H1 (cell line): Measurements from ENCODE around the gene FES. TPM values are rescaled to one million over a fixed set of nuclear protein-coding genes. Genes with fewer than 3 reads are reported as not detected.

Source experiments
- KDM5A ChIP-seq: fragments of 200-600 bp; IDR thresholded peaks from 2 replicates; pipeline ENCODE4 v1.7.1; 2012; ENCODE audit warnings: mild to moderate bottlenecking, low read length, inconsistent platforms, mixed read lengths
- polyA plus RNA-seq, 7 experiments: library from polyadenylated mRNA; depleted of rRNA in 3 of 7; stranded (reverse) in 5 of 7; unstranded in 2 of 7; fragments of >200 nt in 5 of 7; fragments of 200-250 nt in 2 of 7; gene quantifications; 1 replicate in 5 of 7; 2 replicates in 1 of 7; 4 replicates in 1 of 7; pipeline versions ENCODE4 v1.2.1 to v1.2.3, GENCODE V29; 2011 to 2013; ENCODE audit warnings: missing spikeins in 2 of 7, mixed read lengths in 2 of 7
- total RNA-seq: library from RNA; stranded (reverse); fragmentation: NEBNext Ultra II Directional; extraction: Animal tissue kit (Norgen Biotek cat#: 25700); gene quantifications from 2 replicates; pipeline ENCODE4 v1.2.1, GENCODE V29; 2021

Gene FES
- total and polyA plus RNA-seq, 2 of the 8 experiments (the other 6 are each of a cell fraction or from before 2014, with no cell fraction given), result 8.5 to 8.6 TPM

GRCh38 chr15:90934256-90934948 lies 50.1 kb downstream of the FES start (continued):
- TF ChIP-seq KDM5A, result 0 out of 2 replicates have a peak, but pooled peaks have one; percentile 32
